Suprapubic skin (tissue), 3 donors: ENCODE data around the gene CNIH2.

ENCODE experiments used
- CTCF ChIP-seq, 2 donors: fragments of 200-600 bp in 1 of 2; fragments of 450-650 bp in 1 of 2; sonication (generic) in 1 of 2; IDR thresholded peaks; one replicate each; pipeline ENCODE4 v1.5.1; 2016 to 2019; ENCODE audit warnings: antibody characterized with exemption in 2 of 2, mild to moderate bottlenecking in 1 of 2, moderate library complexity in 1 of 2
- EP300 ChIP-seq: sonication (generic); formaldehyde crosslinking; IDR thresholded peaks from one replicate; pipeline ENCODE4 v1.6.1; 2017; ENCODE audit warnings: antibody characterized with exemption
- POLR2A ChIP-seq, 2 donors: fragments of 450-650 bp; IDR thresholded peaks; one replicate each; pipeline ENCODE4 v1.6.1; 2017; ENCODE audit warnings: antibody characterized with exemption in 2 of 2, mild to moderate bottlenecking in 2 of 2, moderate library complexity in 2 of 2

- TF ChIP-seq CTCF (IDR thresholded peaks at IDR 0.05) (no peak), EP300 (no peak), POLR2A (IDR thresholded peaks at IDR 0.05) (no peak)
Observed at GRCh38 chr11:66292543-66293332, 14.8 kb downstream of the CNIH2 start.
